ENCODE results near the gene HAUS7. TPM values are rescaled to one million over a fixed set of nuclear protein-coding genes. Genes with fewer than 3 reads are reported as not detected.
A peak's percentile ranks its signal among the peaks of the same experiment; 100 is the strongest.
"Not testable (repeated sequence)": the region's sequence is repeated elsewhere in the genome, so short reads cannot be mapped to it uniquely, and the experiment has no call there.

The HAUS7 gene
- total RNA-seq, 2 experiments from 2014 or later = 63.5 to 68.5 TPM

DNA sequence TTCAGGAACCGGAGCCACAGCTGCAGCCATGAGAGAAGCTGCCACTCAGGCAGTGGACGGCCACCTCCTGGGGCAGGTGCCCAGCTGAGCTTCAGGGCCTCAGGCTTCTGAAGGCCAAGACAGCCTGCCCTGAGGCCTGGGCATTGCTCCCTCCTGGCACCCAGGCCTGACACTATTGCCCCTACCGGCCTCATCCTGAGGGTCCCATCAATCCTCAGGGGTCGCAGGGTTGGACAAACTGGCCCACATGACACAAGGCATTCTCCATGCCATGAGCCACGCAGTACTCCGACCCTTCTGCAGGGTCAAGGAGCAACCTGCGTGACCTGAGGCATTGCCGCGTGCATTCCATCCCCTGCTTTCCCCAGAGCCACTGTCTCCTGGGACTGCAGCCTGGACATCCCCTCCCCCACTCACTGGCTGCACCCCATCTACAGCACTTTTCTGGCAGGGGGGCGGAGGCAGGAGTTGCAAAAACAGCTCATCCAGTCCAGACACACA, 62.1 kb downstream of the HAUS7 start:
- Mint-ChIP-seq H3K27ac (no peak overlapping the region), H3K9me3 (no peaks in the 10 kb centered on the region)

DNA sequence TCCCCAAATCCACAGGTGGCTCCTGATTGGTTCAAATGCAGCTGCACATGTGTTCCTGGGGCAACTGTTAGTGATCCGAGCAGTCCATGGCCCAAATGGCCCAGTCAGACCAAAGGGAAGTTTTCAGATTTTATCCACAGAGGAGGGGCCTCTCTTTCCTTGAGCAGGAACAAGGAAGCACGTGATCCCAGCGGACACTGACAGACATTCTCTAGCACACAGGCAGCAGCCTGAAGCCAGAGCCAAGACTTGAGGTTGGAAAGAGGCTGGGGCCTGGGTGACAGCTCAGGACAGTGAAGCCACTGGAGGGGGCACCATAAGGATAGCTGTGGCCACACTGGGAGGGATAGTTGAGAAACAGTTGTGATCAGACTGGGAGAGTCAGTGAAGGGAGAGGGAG, 62.6 kb downstream of the HAUS7 start:
- Mint-ChIP-seq H3K27me3 (ENCODE audit: low read depth) (no peaks in the 10 kb centered on the region), H3K4me3 (no peak overlapping the region), H3K36me3 (ENCODE audit: low read depth) (no peaks in the 10 kb centered on the region), H3K27ac (no peak overlapping the region), H3K4me1 (ENCODE audit: low read depth) (peaks cover 7% of the 10 kb centered on the region), H3K9me3 (no peaks in the 10 kb centered on the region)
- CTCF ChIA-PET = no interaction called here
- intact Hi-C loops (cut with micrococcal nuclease) = loop anchor here (10.0 kb wide), 1 partner anchor 57 kb away; no protein-coding TSS in a partner anchor
- no peak for DNase-seq

More for the DNA sequence above, 62.1 kb downstream of the HAUS7 start:
- Mint-ChIP-seq H3K4me1 (ENCODE audit: low read depth) (peaks cover 7% of the 10 kb centered on the region), H3K36me3 (ENCODE audit: low read depth) (no peaks in the 10 kb centered on the region), H3K4me3 (no peak overlapping the region), H3K27me3 (ENCODE audit: low read depth) (no peaks in the 10 kb centered on the region)
- intact Hi-C loops (cut with micrococcal nuclease) = loop anchor here (10.0 kb wide), 1 partner anchor 57 kb away; no protein-coding TSS in a partner anchor
- CTCF ChIA-PET = no interaction called here
- DNase-seq = no peak

DNA sequence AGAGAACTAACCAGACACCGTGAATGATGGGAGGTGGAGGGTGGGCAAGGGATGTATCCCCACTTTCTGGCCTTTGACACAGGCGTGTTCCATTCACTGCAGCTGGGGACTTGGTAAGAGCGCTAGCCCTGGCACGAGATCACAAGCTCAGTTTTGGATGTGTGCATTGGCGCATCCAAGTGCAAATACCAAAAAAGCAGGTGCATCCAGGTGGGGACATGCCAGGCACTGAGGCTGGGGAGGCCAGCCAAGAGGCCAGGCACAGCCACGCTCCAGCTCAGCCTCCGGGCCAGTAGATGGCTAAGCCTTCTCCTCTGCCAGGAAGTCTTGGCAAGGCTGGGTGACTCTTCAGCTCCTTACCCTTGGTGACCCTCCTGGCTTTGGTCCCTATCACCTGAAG, 63.5 kb downstream of the HAUS7 start:
- Mint-ChIP-seq H3K27ac (no peak overlapping the region), H3K4me3 (no peak overlapping the region), H3K27me3 (ENCODE audit: low read depth) (no peaks in the 10 kb centered on the region), H3K36me3 (ENCODE audit: low read depth) (no peaks in the 10 kb centered on the region), H3K4me1 (ENCODE audit: low read depth) (peaks cover 1% of the 10 kb centered on the region), H3K9me3 (no peaks in the 10 kb centered on the region)
- intact Hi-C loops (cut with micrococcal nuclease) = loop anchor here (10.0 kb wide), 1 partner anchor 58 kb away; no protein-coding TSS in a partner anchor
- no peak for DNase-seq
- CTCF ChIA-PET = no interaction called here

DNA sequence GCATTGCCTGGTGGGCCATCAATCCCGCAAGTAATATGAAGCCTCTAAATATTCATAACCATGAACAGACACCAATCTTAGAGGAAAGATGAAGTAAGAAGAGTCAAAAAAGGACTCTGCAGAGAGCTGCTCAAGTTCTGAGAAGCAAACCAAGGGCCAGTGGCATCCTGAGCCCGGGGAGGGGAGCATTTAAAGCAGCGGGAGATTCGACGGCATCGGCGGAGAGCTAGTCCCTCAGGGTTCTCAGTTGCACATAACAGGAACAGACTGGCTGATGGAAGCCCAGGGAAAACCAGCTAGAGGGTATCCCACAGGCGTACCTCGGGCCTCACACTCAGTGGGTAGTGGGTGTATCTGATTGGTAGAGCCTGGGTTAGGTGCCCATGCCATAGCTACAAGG, 64.4 kb downstream of the HAUS7 start:
- DNase-seq = no peak
- no peak overlapping the region for H3K4me3 Mint-ChIP-seq
- no peak overlapping the region for H3K27ac Mint-ChIP-seq
- H3K27me3 Mint-ChIP-seq (ENCODE audit: low read depth) = no peaks in the 10 kb centered on the region
- H3K9me3 Mint-ChIP-seq = no peaks in the 10 kb centered on the region
- H3K36me3 Mint-ChIP-seq (ENCODE audit: low read depth) = no peaks in the 10 kb centered on the region
- CTCF ChIA-PET = interaction anchor here (1.1 kb wide), 1 partner anchor 102 kb away, joined by 3 read pairs; no protein-coding TSS in a partner anchor
- H3K4me1 Mint-ChIP-seq (ENCODE audit: low read depth) = no peaks in the 10 kb centered on the region
- intact Hi-C loops (cut with micrococcal nuclease) = loop anchor here (10.0 kb wide), 1 partner anchor 59 kb away; no protein-coding TSS in a partner anchor

DNA sequence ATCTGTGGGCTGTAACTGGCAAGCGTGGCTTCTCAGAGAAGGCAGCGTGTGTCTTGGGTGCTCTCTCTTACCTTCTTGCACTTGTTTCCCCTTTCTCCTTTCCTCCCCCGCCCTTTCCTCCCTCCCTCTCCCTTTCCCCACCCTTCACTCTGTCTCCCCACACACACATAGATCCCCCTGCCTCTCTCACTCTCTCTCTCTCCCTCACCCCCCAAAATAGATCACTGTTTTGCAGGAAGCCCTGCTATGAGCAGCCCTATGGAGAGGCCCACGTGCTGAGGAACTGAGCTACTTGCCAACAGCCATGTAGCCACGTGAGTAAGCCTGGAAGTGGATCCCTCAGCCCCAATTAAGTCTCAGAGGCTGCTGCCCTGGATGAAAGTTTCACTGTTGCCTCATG, 65.0 kb downstream of the HAUS7 start:
- H3K27ac Mint-ChIP-seq = no peak overlapping the region
- no peaks in the 10 kb centered on the region for H3K36me3 Mint-ChIP-seq (ENCODE audit: low read depth)
- H3K4me1 Mint-ChIP-seq (ENCODE audit: low read depth) = no peaks in the 10 kb centered on the region
- H3K9me3 Mint-ChIP-seq = no peaks in the 10 kb centered on the region
- no peaks in the 10 kb centered on the region for H3K27me3 Mint-ChIP-seq (ENCODE audit: low read depth)
- DNase-seq = no peak
- CTCF ChIA-PET = interaction anchor here (1.1 kb wide), 1 partner anchor 102 kb away, joined by 3 read pairs; no protein-coding TSS in a partner anchor
- intact Hi-C loops (cut with micrococcal nuclease) = loop anchor here (10.0 kb wide), 1 partner anchor 59 kb away; no protein-coding TSS in a partner anchor
- no peak overlapping the region for H3K4me3 Mint-ChIP-seq

DNA sequence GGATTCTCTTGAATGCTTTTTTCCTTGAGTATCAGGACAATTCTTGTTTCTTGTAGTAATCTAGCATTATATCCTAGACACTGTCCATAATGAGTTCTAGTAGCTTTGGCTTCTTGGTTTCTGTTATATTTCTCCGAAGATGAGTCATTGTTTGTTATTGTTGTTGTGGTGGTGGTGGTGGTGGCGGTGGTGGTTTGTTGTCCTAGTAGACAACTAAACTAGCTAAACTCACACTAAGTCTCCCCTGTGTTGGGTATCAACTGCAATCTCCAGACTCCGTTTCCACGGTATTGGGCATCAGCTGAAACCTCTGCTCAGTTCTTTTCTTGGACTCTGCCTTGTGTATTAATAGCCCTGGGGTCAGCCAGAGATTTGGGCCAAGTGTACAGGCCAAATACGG, 66.0 kb downstream of the HAUS7 start:
- CTCF ChIA-PET; H3K27me3 Mint-ChIP-seq (ENCODE audit: low read depth); H3K36me3 Mint-ChIP-seq (ENCODE audit: low read depth); H3K4me3 Mint-ChIP-seq; DNase-seq; H3K4me1 Mint-ChIP-seq (ENCODE audit: low read depth); H3K27ac Mint-ChIP-seq; H3K9me3 Mint-ChIP-seq: not testable (repeated sequence)
- intact Hi-C loops (cut with micrococcal nuclease) = loop anchor here (10.0 kb wide), 1 partner anchor 60 kb away; no protein-coding TSS in a partner anchor

DNA sequence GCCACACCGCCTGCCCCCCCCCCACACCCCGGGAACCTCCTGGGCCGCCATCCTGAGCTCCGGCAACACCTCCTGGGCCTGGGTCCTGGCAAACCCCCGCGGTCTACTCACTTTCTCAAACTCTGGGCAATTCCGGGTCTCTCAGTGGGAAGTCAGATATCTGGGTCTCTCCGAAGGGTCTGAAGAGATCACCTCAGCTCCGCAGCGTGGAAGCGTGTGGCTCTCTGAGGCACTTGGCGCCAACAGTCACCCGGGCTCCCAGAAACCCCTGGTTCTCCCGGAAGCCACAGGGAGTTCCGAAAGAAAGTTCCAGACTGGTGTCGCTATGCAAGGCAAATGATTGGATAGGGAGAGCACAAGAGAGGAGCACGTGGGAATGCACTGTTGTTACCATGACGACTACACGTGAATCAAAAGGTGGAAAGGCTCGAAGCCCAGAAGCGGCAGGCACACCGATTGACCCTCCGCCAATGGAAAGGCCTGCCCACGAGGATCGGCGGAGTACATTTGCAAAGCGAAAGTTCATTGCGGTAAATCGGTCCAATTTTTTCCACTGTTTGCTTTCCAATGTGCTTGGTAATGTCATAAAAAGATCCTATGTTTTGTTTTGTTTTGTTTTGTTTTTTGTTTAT, 69.1 kb downstream of the HAUS7 start, which contains the start of gene PNMA6E:
Gene PNMA6E, minus strand, starts transcription at position 218 of the 632 bp plus-strand sequence. CDS start 2,501 bp downstream, outside the sequence.
- H3K27ac Mint-ChIP-seq = no peak within 1 kb of the TSS
- H3K9me3 Mint-ChIP-seq = no peaks in the 10 kb centered on the region
- no peaks in the 10 kb centered on the region for H3K27me3 Mint-ChIP-seq (ENCODE audit: low read depth)
- H3K4me1 Mint-ChIP-seq (ENCODE audit: low read depth) = no peaks in the 10 kb centered on the region
- CTCF ChIA-PET = no interaction called here
- no peak within 1 kb of the TSS for H3K4me3 Mint-ChIP-seq
- no peaks in the 10 kb centered on the region for H3K36me3 Mint-ChIP-seq (ENCODE audit: low read depth)
- intact Hi-C loops (cut with micrococcal nuclease) = loop anchor here (10.0 kb wide), 1 partner anchor 64 kb away; no protein-coding TSS in a partner anchor
- DNase-seq = no peak

DNA sequence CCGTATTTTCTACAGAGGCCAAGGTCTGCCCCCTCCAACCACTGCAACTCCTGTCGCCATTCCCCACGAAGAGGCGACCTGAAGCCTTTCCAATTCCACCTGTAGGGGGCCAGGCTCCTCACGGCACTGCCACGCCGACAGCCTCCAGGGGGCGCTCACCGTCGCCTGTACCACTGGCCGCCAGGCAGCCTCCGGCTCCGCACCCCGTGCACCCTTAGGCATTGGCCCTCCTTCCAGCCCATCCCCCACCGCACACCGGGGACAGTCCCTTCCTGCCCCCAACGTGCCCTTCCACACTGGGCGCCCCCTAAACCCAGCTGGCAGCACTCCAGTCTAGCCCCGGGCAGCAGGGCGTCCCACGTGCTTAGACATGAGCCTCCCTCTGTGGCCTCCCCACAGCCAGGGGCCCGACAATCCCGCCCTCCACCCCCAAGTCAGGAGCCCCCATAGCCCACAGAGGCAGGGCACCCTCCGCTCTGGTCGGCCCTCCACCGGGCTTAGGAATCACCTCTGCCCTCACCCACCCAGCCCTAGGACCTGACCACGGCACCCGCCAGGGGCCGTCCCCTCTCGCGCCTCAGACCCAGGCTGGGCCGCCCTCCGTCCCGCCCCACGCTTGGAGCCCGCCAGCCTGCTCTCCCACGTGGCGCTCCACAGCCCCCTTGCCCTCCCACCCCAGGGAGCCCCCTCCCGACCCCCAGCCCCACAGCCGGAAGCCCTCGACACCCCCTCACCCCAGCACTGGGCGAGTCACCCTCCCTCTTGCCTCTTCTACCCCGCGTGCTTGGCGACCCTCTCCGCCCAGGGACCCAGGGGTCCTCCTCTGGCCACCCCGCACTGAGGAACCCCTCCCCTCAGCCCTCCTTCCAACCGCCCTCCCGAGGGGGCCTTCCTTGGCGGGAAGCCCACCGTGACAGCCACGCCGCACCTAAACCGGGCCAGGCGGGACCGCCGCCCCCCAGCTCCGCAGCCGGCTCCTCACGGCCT, 69.9 kb downstream of the HAUS7 start:
- intact Hi-C loops (cut with micrococcal nuclease) = loop anchor here (10.0 kb wide), 1 partner anchor 64 kb away; no protein-coding TSS in a partner anchor
- Mint-ChIP-seq H3K4me3 (no peak overlapping the region), H3K36me3 (ENCODE audit: low read depth) (no peaks in the 10 kb centered on the region), H3K9me3 (no peaks in the 10 kb centered on the region), H3K27me3 (ENCODE audit: low read depth) (no peaks in the 10 kb centered on the region), H3K27ac (no peak overlapping the region), H3K4me1 (ENCODE audit: low read depth) (peaks cover 1% of the 10 kb centered on the region)
- CTCF ChIA-PET = interaction anchor here (1.2 kb wide), 1 partner anchor 19 kb away, joined by 3 read pairs; no protein-coding TSS in a partner anchor
- DNase-seq = peak; percentile 66

DNA sequence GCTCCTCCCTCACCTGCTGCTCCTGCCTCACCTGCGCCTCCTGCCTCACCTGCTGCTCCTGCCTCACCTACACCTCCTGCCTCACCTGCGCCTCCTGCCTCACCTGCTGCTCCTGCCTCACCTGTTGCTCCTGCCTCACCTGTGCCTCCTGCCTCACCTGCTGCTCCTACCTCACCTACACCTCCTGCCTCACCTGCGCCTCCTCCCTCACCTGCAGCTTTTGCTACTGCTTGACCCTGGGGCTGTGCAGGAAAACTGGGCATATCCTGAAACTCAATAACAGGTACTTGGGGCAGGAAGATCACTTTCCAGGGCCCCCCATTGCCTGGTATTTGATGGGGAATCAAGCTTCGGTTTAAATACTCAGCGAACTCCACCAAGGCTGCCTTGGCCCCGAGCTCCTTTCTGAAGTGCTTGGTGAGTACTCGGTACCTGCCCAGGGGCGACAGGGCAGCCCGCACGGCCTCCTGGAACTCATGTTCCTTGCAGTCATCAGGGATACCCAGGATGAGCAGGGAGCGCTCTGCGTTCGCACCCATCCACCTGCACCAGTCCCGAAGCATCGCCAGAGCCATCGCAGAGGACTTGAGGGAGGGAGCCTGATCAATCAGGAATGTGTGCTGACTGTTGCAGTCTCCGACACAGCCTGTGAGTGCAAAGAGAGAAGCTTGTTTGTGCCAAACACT, 72.0 kb downstream of the HAUS7 start:
- CTCF ChIA-PET = no interaction called here
- intact Hi-C loops (cut with micrococcal nuclease) = no loop called here

More for the DNA sequence above, 72.0 kb downstream of the HAUS7 start:
- Mint-ChIP-seq H3K27ac (no peak overlapping the region), H3K4me1 (ENCODE audit: low read depth) (peaks cover 1% of the 10 kb centered on the region), H3K9me3 (no peaks in the 10 kb centered on the region), H3K36me3 (ENCODE audit: low read depth) (no peaks in the 10 kb centered on the region), H3K4me3 (no peak overlapping the region), H3K27me3 (ENCODE audit: low read depth) (no peaks in the 10 kb centered on the region)
- no peak for DNase-seq
